Measurements from ENCODE around the gene ZFP36L1.

ZFP36L1 gene

GRCh38 chr14:68786491-68787091, 6.3 kb downstream of the ZFP36L1 start:
- intact Hi-C loops (cut with DNase I) = no loop called here
- peak in 1 of 10 donors; percentile 7 for DNase-seq

GRCh38 chr14:68785534-68786490, 7.1 kb downstream of the ZFP36L1 start:
- intact Hi-C loops (cut with DNase I) = no loop called here
- DNase-seq = peak in 1 of 10 donors; percentile 75

GRCh38 chr14:68784978-68785533, 7.8 kb downstream of the ZFP36L1 start:
- intact Hi-C loops (cut with DNase I) = loop anchor here (5.0 kb wide), 1 partner anchor 53 kb away; no protein-coding TSS in a partner anchor
- peak in 1 of 10 donors; percentile 35 for DNase-seq

- intact Hi-C loops (cut with DNase I) = loop anchor here (5.0 kb wide), 1 partner anchor 52 kb away; no protein-coding TSS in a partner anchor
- peak in 1 of 10 donors; percentile 52 for DNase-seq
Measured at GRCh38 chr14:68784226-68784910, 8.5 kb downstream of the ZFP36L1 start.

- intact Hi-C loops (cut with DNase I) = loop anchor here (5.0 kb wide), 1 partner anchor 51 kb away; no protein-coding TSS in a partner anchor
- DNase-seq = peak in 1 of 10 donors; percentile 29
Measured at GRCh38 chr14:68783408-68784225, 9.2 kb downstream of the ZFP36L1 start.

- peak in 1 of 10 donors; percentile 42 for DNase-seq
- intact Hi-C loops (cut with DNase I) = loop anchor here (5.0 kb wide), 1 partner anchor 50 kb away; no protein-coding TSS in a partner anchor
Measured at GRCh38 chr14:68782091-68782981, 10.5 kb downstream of the ZFP36L1 start.

GRCh38 chr14:68781161-68782021, 11.5 kb downstream of the ZFP36L1 start:
- intact Hi-C loops (cut with DNase I) = loop anchor here (5.0 kb wide), 1 partner anchor 49 kb away; no protein-coding TSS in a partner anchor
- DNase-seq = peak in 1 of 10 donors; percentile 69

GRCh38 chr14:68780358-68781160, 12.3 kb downstream of the ZFP36L1 start:
- peak in 1 of 10 donors; percentile 77 for DNase-seq
- intact Hi-C loops (cut with DNase I) = loop anchor here (5.0 kb wide), 1 partner anchor 48 kb away; no protein-coding TSS in a partner anchor

GRCh38 chr14:68779761-68780323, 13.0 kb downstream of the ZFP36L1 start:
- intact Hi-C loops (cut with DNase I) = loop anchor here (5.0 kb wide), 1 partner anchor 48 kb away; no protein-coding TSS in a partner anchor

GRCh38 chr14:68777644-68778043, 15.2 kb downstream of the ZFP36L1 start:
- intact Hi-C loops (cut with DNase I) = no loop called here
- no peak for DNase-seq

More at GRCh38 chr14:68779761-68780323, 13.0 kb downstream of the ZFP36L1 start:
- DNase-seq = peak in 1 of 10 donors; percentile 8

- peak in 1 of 10 donors; percentile 69 for DNase-seq
- intact Hi-C loops (cut with DNase I) = no loop called here
Measured at GRCh38 chr14:68775614-68776126, 17.2 kb downstream of the ZFP36L1 start.

GRCh38 chr14:68774771-68775613, 17.9 kb downstream of the ZFP36L1 start:
- peak in 1 of 10 donors; percentile 17 for DNase-seq
- intact Hi-C loops (cut with DNase I) = no loop called here

GRCh38 chr14:68772761-68773381, 20.0 kb downstream of the ZFP36L1 start:
- intact Hi-C loops (cut with DNase I) = no loop called here
- DNase-seq = peak in 1 of 10 donors; percentile 21

GRCh38 chr14:68771631-68772030, 21.2 kb downstream of the ZFP36L1 start:
- intact Hi-C loops (cut with DNase I) = no loop called here

More at GRCh38 chr14:68771631-68772030, 21.2 kb downstream of the ZFP36L1 start:
- peak in 1 of 10 donors; percentile 74 for DNase-seq

All from posterior cingulate gyrus (tissue), 11 donors.